Fibroblast of peridontal ligament (primary cell): Measurements from ENCODE around the gene POU4F3.
"Not testable (repeated sequence)": the region's sequence is repeated elsewhere in the genome, so short reads cannot be mapped to it uniquely, and the experiment has no call there.

ENCODE experiments used
- DNase-seq: peaks from one replicate; pipeline ENCODE4 v3.0.0-alpha.2; 2010; ENCODE audit errors: extremely low read depth

POU4F3 gene

GRCh38 chr5:146338774-146339714 is at the start of gene POU4F3:
TSS of gene POU4F3 (plus strand) at chr5:146338839. CDS start at chr5:146339113, 274 bp downstream.
- no peak for DNase-seq

- DNase-seq: peak; percentile 24
Measured at GRCh38 chr5:146290318-146290717, 48.3 kb upstream of the POU4F3 start.

- peak; percentile 56 for DNase-seq
Measured at GRCh38 chr5:146291421-146292074, 47.1 kb upstream of the POU4F3 start.

GRCh38 chr5:146296245-146296644 is 42.4 kb upstream of the POU4F3 start:
- DNase-seq: no peak

- not testable (repeated sequence) for DNase-seq
Measured at GRCh38 chr5:146298920-146299319, 39.7 kb upstream of the POU4F3 start.

GRCh38 chr5:146301626-146302025 is 37.0 kb upstream of the POU4F3 start:
- no peak for DNase-seq

GRCh38 chr5:146302406-146302805 is 36.2 kb upstream of the POU4F3 start:
- no peak for DNase-seq

GRCh38 chr5:146306838-146307237 is 31.8 kb upstream of the POU4F3 start:
- DNase-seq: no peak

- no peak for DNase-seq
Measured at GRCh38 chr5:146307796-146308195, 30.8 kb upstream of the POU4F3 start.

GRCh38 chr5:146310540-146310939 is 28.1 kb upstream of the POU4F3 start:
- DNase-seq: no peak

- DNase-seq: no peak
Measured at GRCh38 chr5:146311278-146311677, 27.4 kb upstream of the POU4F3 start.

GRCh38 chr5:146313027-146313426 is 25.6 kb upstream of the POU4F3 start:
- DNase-seq: no peak

GRCh38 chr5:146321571-146321970 is 17.1 kb upstream of the POU4F3 start:
- DNase-seq: no peak

GRCh38 chr5:146327257-146327870 is 11.3 kb upstream of the POU4F3 start:
- no peak for DNase-seq

GRCh38 chr5:146327989-146328388 is 10.7 kb upstream of the POU4F3 start:
- DNase-seq: no peak

GRCh38 chr5:146329697-146330096 is 8.9 kb upstream of the POU4F3 start:
- no peak for DNase-seq

GRCh38 chr5:146331423-146331822 is 7.2 kb upstream of the POU4F3 start:
- no peak for DNase-seq

GRCh38 chr5:146334074-146334533 is 4.5 kb upstream of the POU4F3 start:
- no peak for DNase-seq

- no peak for DNase-seq
Measured at GRCh38 chr5:146336197-146336596, 2.4 kb upstream of the POU4F3 start.

- DNase-seq: no peak
Measured at GRCh38 chr5:146337264-146337904, 1.3 kb upstream of the POU4F3 start.

GRCh38 chr5:146337928-146338327 is 711 bp upstream of the POU4F3 start:
- no peak for DNase-seq

GRCh38 chr5:146339715-146340259 is 1.1 kb downstream of the POU4F3 start:
- DNase-seq: no peak
